ENCODE data around the gene NRXN3.

Gene NRXN3

GRCh38 chr14:79193689-79194477, 1023.7 kb downstream of the NRXN3 start:
- Histone ChIP-seq H3K27me3 (ENCODE audit: insufficient read depth, poor library complexity, severe bottlenecking) (peaks cover 3% of the 10 kb centered on the region), H3K4me1 (ENCODE audit: insufficient read depth, poor library complexity, severe bottlenecking) (no peaks in the 10 kb centered on the region), H3K4me3 (ENCODE audit: severe bottlenecking) (no peak overlapping the region), H3K27ac (ENCODE audit: poor library complexity, severe bottlenecking) (no peak overlapping the region), H3K36me3 (ENCODE audit: low read depth) (no peaks in the 10 kb centered on the region), H3K9me3 (ENCODE audit: severe bottlenecking) (no peaks in the 10 kb centered on the region)
- DNase-seq (ENCODE audit: low spot score), result no peak
- ATAC-seq (ENCODE audit: low read depth), result no peak
- no peak for TF ChIP-seq CTCF (IDR thresholded peaks at IDR 0.05; ENCODE audit: poor library complexity, severe bottlenecking)

GRCh38 chr14:79196216-79196615, 1026.0 kb downstream of the NRXN3 start:
- TF ChIP-seq CTCF (IDR thresholded peaks at IDR 0.05; ENCODE audit: poor library complexity, severe bottlenecking), result no peak
- no peaks in the 10 kb centered on the region for H3K4me1 ChIP-seq (ENCODE audit: insufficient read depth, poor library complexity, severe bottlenecking)
- H3K4me3 ChIP-seq (ENCODE audit: severe bottlenecking), result no peak overlapping the region
- H3K27me3 ChIP-seq (ENCODE audit: insufficient read depth, poor library complexity, severe bottlenecking), result peaks cover 3% of the 10 kb centered on the region
- no peak for DNase-seq (ENCODE audit: low spot score)
- H3K9me3 ChIP-seq (ENCODE audit: severe bottlenecking), result no peaks in the 10 kb centered on the region
- no peaks in the 10 kb centered on the region for H3K36me3 ChIP-seq (ENCODE audit: low read depth)
- no peak overlapping the region for H3K27ac ChIP-seq (ENCODE audit: poor library complexity, severe bottlenecking)
- ATAC-seq (ENCODE audit: low read depth), result no peak

- H3K4me3 ChIP-seq (ENCODE audit: severe bottlenecking), result no peak overlapping the region
- no peak for TF ChIP-seq CTCF (IDR thresholded peaks at IDR 0.05; ENCODE audit: poor library complexity, severe bottlenecking)
- peaks cover 3% of the 10 kb centered on the region for H3K27me3 ChIP-seq (ENCODE audit: insufficient read depth, poor library complexity, severe bottlenecking)
- no peaks in the 10 kb centered on the region for H3K9me3 ChIP-seq (ENCODE audit: severe bottlenecking)
- no peaks in the 10 kb centered on the region for H3K36me3 ChIP-seq (ENCODE audit: low read depth)
- no peaks in the 10 kb centered on the region for H3K4me1 ChIP-seq (ENCODE audit: insufficient read depth, poor library complexity, severe bottlenecking)
- H3K27ac ChIP-seq (ENCODE audit: poor library complexity, severe bottlenecking), result no peak overlapping the region
- DNase-seq (ENCODE audit: low spot score) (no peak), ATAC-seq (ENCODE audit: low read depth) (no peak)
Observed at GRCh38 chr14:79197516-79197915, 1027.3 kb downstream of the NRXN3 start.

- H3K9me3 ChIP-seq (ENCODE audit: severe bottlenecking), result no peaks in the 10 kb centered on the region
- no peak for DNase-seq (ENCODE audit: low spot score)
- H3K4me3 ChIP-seq (ENCODE audit: severe bottlenecking), result no peak overlapping the region
- TF ChIP-seq CTCF (IDR thresholded peaks at IDR 0.05; ENCODE audit: poor library complexity, severe bottlenecking), result no peak
- H3K27ac ChIP-seq (ENCODE audit: poor library complexity, severe bottlenecking), result no peak overlapping the region
- no peak for ATAC-seq (ENCODE audit: low read depth)
- peaks cover 3% of the 10 kb centered on the region for H3K27me3 ChIP-seq (ENCODE audit: insufficient read depth, poor library complexity, severe bottlenecking)
- no peaks in the 10 kb centered on the region for H3K4me1 ChIP-seq (ENCODE audit: insufficient read depth, poor library complexity, severe bottlenecking)
- H3K36me3 ChIP-seq (ENCODE audit: low read depth), result no peaks in the 10 kb centered on the region
Observed at GRCh38 chr14:79199217-79199616, 1029.0 kb downstream of the NRXN3 start.

GRCh38 chr14:79201564-79202207, 1031.5 kb downstream of the NRXN3 start:
- ATAC-seq (ENCODE audit: low read depth) (no peak), DNase-seq (ENCODE audit: low spot score) (no peak)
- no peak for TF ChIP-seq CTCF (IDR thresholded peaks at IDR 0.05; ENCODE audit: poor library complexity, severe bottlenecking)
- no peak overlapping the region for H3K4me3 ChIP-seq (ENCODE audit: severe bottlenecking)
- H3K4me1 ChIP-seq (ENCODE audit: insufficient read depth, poor library complexity, severe bottlenecking), result no peaks in the 10 kb centered on the region
- peaks cover 3% of the 10 kb centered on the region for H3K27me3 ChIP-seq (ENCODE audit: insufficient read depth, poor library complexity, severe bottlenecking)
- H3K36me3 ChIP-seq (ENCODE audit: low read depth), result no peaks in the 10 kb centered on the region
- H3K9me3 ChIP-seq (ENCODE audit: severe bottlenecking), result no peaks in the 10 kb centered on the region
- no peak overlapping the region for H3K27ac ChIP-seq (ENCODE audit: poor library complexity, severe bottlenecking)

Measured in RWPE2 (cell line).